Measurements from ENCODE around the gene CBL. TPM values are rescaled to one million over a fixed set of nuclear protein-coding genes. Genes with fewer than 3 reads are reported as not detected.

CBL gene
- total RNA-seq, 2 experiments from 2014 or later, result 21.4 TPM

- no peaks in the 10 kb centered on the region for H3K27me3 Mint-ChIP-seq
- H3K4me3 Mint-ChIP-seq, result no peak overlapping the region
- H3K27ac Mint-ChIP-seq, result no peak overlapping the region
Observed at GRCh38 chr11:119297938-119298337, 91.8 kb downstream of the CBL start.

GRCh38 chr11:119298726-119299125, 92.6 kb downstream of the CBL start:
- Mint-ChIP-seq H3K27me3 (no peaks in the 10 kb centered on the region), H3K27ac (no peak overlapping the region), H3K36me3 (peaks cover 14% of the 10 kb centered on the region), H3K4me1 (no peaks in the 10 kb centered on the region), H3K4me3 (no peak overlapping the region), H3K9me3 (no peaks in the 10 kb centered on the region)
- DNase-seq, result no peak

More at GRCh38 chr11:119297938-119298337, 91.8 kb downstream of the CBL start:
- Mint-ChIP-seq H3K36me3 (peaks cover 7% of the 10 kb centered on the region), H3K9me3 (no peaks in the 10 kb centered on the region), H3K4me1 (no peaks in the 10 kb centered on the region)
- no peak for DNase-seq

- Mint-ChIP-seq H3K9me3 (no peaks in the 10 kb centered on the region), H3K36me3 (peaks cover 18% of the 10 kb centered on the region), H3K4me3 (no peak overlapping the region), H3K27ac (no peak overlapping the region), H3K4me1 (peaks cover 2% of the 10 kb centered on the region), H3K27me3 (no peaks in the 10 kb centered on the region)
- DNase-seq, result no peak
Observed at GRCh38 chr11:119299416-119299815, 93.3 kb downstream of the CBL start.

GRCh38 chr11:119300198-119300964, 94.2 kb downstream of the CBL start:
- Mint-ChIP-seq H3K36me3 (peaks cover 22% of the 10 kb centered on the region), H3K27ac (no peak overlapping the region), H3K9me3 (no peaks in the 10 kb centered on the region), H3K4me1 (peaks cover 10% of the 10 kb centered on the region), H3K4me3 (no peak overlapping the region), H3K27me3 (no peaks in the 10 kb centered on the region)
- no peak for DNase-seq

- H3K36me3 Mint-ChIP-seq, result peaks cover 25% of the 10 kb centered on the region
- no peak overlapping the region for H3K27ac Mint-ChIP-seq
- H3K9me3 Mint-ChIP-seq, result no peaks in the 10 kb centered on the region
- H3K4me3 Mint-ChIP-seq, result no peak overlapping the region
- H3K4me1 Mint-ChIP-seq, result peaks cover 32% of the 10 kb centered on the region
- no peaks in the 10 kb centered on the region for H3K27me3 Mint-ChIP-seq
- DNase-seq, result no peak
Observed at GRCh38 chr11:119303227-119303718, 97.1 kb downstream of the CBL start.

- Mint-ChIP-seq H3K27me3 (no peaks in the 10 kb centered on the region), H3K4me1 (peaks cover 32% of the 10 kb centered on the region), H3K4me3 (peak overlapping the region; percentile 57), H3K36me3 (peaks cover 24% of the 10 kb centered on the region), H3K27ac (peak overlapping the region; percentile 96), H3K9me3 (no peaks in the 10 kb centered on the region)
- DNase-seq, result no peak
Observed at GRCh38 chr11:119305556-119306372, 99.6 kb downstream of the CBL start.

- Mint-ChIP-seq H3K4me1 (peaks cover 32% of the 10 kb centered on the region), H3K4me3 (peak overlapping the region; percentile 57), H3K27ac (peak overlapping the region; percentile 96), H3K9me3 (no peaks in the 10 kb centered on the region), H3K36me3 (peaks cover 24% of the 10 kb centered on the region), H3K27me3 (no peaks in the 10 kb centered on the region)
- peak; percentile 33 for DNase-seq
Observed at GRCh38 chr11:119306373-119306890, 100.3 kb downstream of the CBL start.

GRCh38 chr11:119307219-119307618, 101.1 kb downstream of the CBL start:
- H3K36me3 Mint-ChIP-seq, result peaks cover 24% of the 10 kb centered on the region
- DNase-seq, result no peak
- peak overlapping the region; percentile 96 for H3K27ac Mint-ChIP-seq
- peaks cover 32% of the 10 kb centered on the region for H3K4me1 Mint-ChIP-seq
- H3K4me3 Mint-ChIP-seq, result no peak overlapping the region
- H3K27me3 Mint-ChIP-seq, result no peaks in the 10 kb centered on the region
- H3K9me3 Mint-ChIP-seq, result no peaks in the 10 kb centered on the region

GRCh38 chr11:119307974-119308373, 101.8 kb downstream of the CBL start:
- no peak overlapping the region for H3K4me3 Mint-ChIP-seq

GRCh38 chr11:119309411-119309810, 103.3 kb downstream of the CBL start:
- H3K27me3 Mint-ChIP-seq, result no peaks in the 10 kb centered on the region
- H3K4me3 Mint-ChIP-seq, result no peak overlapping the region
- peaks cover 11% of the 10 kb centered on the region for H3K36me3 Mint-ChIP-seq
- no peak for DNase-seq
- no peaks in the 10 kb centered on the region for H3K9me3 Mint-ChIP-seq
- peaks cover 29% of the 10 kb centered on the region for H3K4me1 Mint-ChIP-seq
- H3K27ac Mint-ChIP-seq, result no peak overlapping the region

More at GRCh38 chr11:119307974-119308373, 101.8 kb downstream of the CBL start:
- peaks cover 32% of the 10 kb centered on the region for H3K4me1 Mint-ChIP-seq
- no peaks in the 10 kb centered on the region for H3K9me3 Mint-ChIP-seq
- H3K27me3 Mint-ChIP-seq, result no peaks in the 10 kb centered on the region
- peaks cover 22% of the 10 kb centered on the region for H3K36me3 Mint-ChIP-seq
- H3K27ac Mint-ChIP-seq, result no peak overlapping the region
- no peak for DNase-seq

- Mint-ChIP-seq H3K4me3 (no peak overlapping the region), H3K4me1 (peaks cover 28% of the 10 kb centered on the region), H3K9me3 (no peaks in the 10 kb centered on the region), H3K27me3 (no peaks in the 10 kb centered on the region), H3K36me3 (peaks cover 10% of the 10 kb centered on the region), H3K27ac (no peak overlapping the region)
- DNase-seq, result no peak
Observed at GRCh38 chr11:119309953-119310681, 104.0 kb downstream of the CBL start.

- Mint-ChIP-seq H3K4me1 (peaks cover 25% of the 10 kb centered on the region), H3K36me3 (peaks cover 7% of the 10 kb centered on the region), H3K9me3 (no peaks in the 10 kb centered on the region), H3K27me3 (peaks cover 3% of the 10 kb centered on the region), H3K27ac (no peak overlapping the region), H3K4me3 (no peak overlapping the region)
- DNase-seq, result no peak
Observed at GRCh38 chr11:119310682-119311052, 104.5 kb downstream of the CBL start.

GRCh38 chr11:119314726-119315125, 108.6 kb downstream of the CBL start:
- no peaks in the 10 kb centered on the region for H3K36me3 Mint-ChIP-seq
- peak overlapping the region; percentile 77 for H3K4me3 Mint-ChIP-seq
- H3K4me1 Mint-ChIP-seq, result peaks cover 9% of the 10 kb centered on the region
- H3K9me3 Mint-ChIP-seq, result no peaks in the 10 kb centered on the region
- H3K27me3 Mint-ChIP-seq, result peaks cover 25% of the 10 kb centered on the region
- DNase-seq, result no peak
- no peak overlapping the region for H3K27ac Mint-ChIP-seq

GRCh38 chr11:119315131-119316015, 109.2 kb downstream of the CBL start:
- Mint-ChIP-seq H3K9me3 (no peaks in the 10 kb centered on the region), H3K4me1 (peaks cover 13% of the 10 kb centered on the region), H3K27ac (peak overlapping the region; percentile 8), H3K4me3 (peak overlapping the region; percentile 77), H3K27me3 (peaks cover 30% of the 10 kb centered on the region), H3K36me3 (no peaks in the 10 kb centered on the region)
- DNase-seq, result peak; percentile 67
